Hepatic stellate cell (primary cell): ENCODE measurements around the gene CREB3.

Experiments
- DNase-seq: peaks from one replicate; pipeline ENCODE4 v3.0.0; 2011; ENCODE audit warnings: low spot score

Gene CREB3

DNA sequence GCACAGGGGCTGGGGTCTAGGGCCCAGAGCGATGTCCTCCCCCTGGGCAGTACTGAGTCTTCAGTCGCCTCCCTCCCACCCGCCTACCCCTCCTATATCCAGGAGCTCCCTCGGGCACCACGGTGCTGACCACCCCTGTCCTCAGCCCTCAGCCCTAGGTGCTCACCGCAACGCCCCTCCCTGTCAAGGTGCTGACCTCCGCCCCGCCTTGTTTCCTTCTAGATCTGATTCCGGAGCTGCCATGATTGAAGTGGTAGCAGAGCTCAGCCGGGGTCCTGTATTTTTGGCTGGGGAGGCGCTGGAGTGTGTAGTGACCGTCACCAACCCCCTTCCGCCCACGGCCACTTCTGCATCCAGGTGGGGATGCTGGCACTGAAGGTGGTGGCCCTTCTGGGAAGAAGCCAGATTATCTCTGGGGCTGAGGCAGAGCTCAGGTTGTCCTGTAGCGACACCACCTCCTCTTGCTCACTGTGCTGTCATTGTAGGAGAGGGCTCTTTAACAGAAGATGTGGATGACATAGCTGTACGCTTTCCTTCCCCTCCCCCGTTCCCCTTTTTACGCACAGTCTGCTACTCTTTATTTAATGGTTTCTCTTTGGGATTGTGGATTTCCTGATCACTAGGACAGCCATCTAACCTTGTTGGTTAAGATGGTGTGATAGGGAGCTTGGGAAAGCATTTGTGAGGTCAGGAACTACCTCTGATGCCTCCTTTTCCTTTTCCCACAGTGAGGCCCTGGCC, 17.2 kb downstream of the CREB3 start:
- no peak for DNase-seq

- no peak for DNase-seq
These were observed 17.7 kb downstream of the CREB3 start for GRCh38 chr9:35750256-35750531.

- DNase-seq: no peak
These were observed 21.0 kb downstream of the CREB3 start for GRCh38 chr9:35753466-35753865.

GRCh38 chr9:35754264-35754663, 21.8 kb downstream of the CREB3 start, which contains the start of gene MSMP:
Gene MSMP (minus strand): TSS chr9:35754276. CDS start chr9:35754129, 147 bp downstream.
- no peak for DNase-seq

DNA sequence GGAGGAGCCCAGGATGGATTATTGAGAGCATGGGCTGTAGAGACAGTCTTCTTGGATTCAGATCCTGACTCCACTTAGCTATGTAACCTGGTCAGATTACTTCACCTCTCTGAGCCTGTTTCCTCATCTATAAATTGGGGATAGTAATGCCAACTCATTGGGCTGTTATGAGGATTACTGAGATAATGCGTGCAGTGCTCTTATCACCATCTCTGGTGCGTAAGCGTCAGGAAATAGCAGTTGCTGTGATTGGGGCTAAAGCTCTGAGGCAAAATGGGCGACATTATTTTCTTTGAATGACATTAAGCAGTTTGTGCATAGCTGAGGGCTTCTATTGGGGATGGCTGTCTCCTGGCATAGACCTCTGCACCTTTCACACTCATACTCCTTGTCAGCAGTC, 22.6 kb downstream of the CREB3 start:
- no peak for DNase-seq

GRCh38 chr9:35756275-35757225, 24.1 kb downstream of the CREB3 start:
- DNase-seq: no peak

GRCh38 chr9:35757226-35757891, 24.9 kb downstream of the CREB3 start:
- DNase-seq: no peak

DNA sequence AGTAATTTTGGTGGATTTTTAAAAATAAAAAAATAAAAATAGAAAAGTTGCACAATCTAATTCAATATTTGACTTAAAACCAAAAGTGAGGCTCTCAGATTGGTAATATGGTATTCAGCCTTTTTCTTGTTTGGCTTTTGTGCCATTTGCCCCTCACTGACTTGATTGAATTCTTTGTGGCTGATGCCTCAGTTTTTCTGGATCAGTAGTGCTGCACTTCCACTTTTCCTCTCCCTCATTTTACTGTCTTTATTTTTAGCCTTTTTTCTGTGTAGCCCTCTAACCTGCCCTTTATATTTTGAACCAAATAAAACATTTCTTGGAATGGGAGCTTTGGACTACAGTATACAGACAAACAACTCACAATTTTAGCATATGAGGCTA, 25.4 kb downstream of the CREB3 start:
- no peak for DNase-seq

DNA sequence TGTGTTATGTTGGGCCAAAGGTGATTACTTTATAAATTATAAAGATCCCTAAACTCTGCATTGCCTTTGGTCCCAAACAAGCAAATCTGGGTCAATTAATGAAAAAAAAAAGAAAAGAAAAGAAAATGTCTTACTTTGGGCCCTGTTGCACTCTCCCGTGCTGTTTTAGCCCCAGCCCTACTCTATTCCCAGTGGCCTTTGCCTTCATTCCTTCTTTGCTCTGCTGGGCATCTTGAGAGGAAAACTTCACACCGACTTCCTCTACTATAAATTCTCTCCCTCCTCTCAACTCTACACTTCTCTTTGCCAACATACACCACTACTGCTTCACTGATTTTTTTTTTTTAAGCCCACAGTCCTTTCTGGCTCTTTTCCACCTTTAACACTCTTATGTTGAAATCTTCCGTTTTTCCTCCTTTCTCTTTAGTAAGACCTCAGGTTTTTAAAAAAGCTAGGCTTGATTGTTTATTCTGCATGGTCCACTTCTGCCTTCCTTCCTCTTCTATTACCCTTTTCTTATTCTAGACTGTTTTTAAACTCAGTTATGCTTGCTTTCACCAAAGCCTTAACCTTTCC, 26.1 kb downstream of the CREB3 start:
- no peak for DNase-seq

DNA sequence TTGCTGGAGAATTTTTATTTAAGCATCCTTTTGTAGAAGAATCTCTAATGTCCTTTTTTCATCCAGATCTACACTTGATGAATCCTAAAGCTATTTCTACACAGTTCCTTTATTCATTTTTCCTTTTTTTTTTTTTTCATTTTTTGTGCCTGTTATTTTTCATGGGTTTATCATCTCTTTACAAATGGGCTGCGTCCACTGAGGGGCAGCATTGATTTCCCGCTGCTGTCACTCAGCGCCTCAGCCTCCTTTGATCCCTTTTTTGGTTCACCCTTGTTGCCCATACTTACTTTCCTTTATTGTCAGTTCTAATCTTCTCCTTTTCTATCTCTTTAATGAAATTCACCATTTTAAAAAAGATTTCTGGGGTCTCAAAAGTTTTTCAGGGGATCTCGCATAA, 27.3 kb downstream of the CREB3 start:
- no peak for DNase-seq

DNA sequence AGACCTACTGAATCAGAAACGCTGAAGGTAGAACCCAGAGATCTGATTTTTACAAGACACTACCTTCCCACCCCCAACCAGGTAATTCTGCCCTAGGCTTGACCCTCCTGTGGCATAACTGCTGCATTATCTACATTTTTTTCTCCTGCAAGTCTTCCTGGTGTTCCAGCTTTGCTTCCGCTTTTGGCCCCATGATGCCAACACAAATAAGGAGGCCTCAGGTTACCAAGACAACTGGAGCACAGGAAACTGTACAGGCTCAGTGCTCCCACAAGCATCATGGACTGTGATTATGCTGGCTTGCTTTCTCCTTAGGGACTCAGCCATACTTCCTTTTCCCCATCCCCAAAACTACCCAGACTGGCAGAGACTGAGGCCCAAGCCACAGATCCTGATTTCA, 28.2 kb downstream of the CREB3 start:
- no peak for DNase-seq

GRCh38 chr9:35763181-35763580, 30.7 kb downstream of the CREB3 start:
- DNase-seq: no peak

DNA sequence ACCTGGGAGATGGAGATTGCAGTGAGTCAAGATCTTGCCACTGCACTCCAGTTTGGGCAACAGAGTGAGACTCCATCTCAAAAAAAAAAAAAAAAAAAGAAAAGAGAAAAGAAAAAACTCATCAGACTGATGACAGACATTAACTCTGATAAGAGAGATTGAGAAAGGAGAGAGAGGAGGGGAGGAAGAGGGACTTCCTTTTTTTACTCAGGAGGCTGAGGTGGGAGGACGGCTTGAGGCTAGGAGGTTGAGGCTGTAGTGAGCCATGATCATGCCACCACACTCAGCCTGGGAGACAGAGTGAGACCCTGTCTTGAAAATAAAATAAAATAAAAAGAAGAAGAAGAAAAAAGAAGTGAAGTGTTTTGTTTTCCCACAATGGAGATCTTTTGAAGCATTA, 31.3 kb downstream of the CREB3 start:
- DNase-seq: no peak

DNA sequence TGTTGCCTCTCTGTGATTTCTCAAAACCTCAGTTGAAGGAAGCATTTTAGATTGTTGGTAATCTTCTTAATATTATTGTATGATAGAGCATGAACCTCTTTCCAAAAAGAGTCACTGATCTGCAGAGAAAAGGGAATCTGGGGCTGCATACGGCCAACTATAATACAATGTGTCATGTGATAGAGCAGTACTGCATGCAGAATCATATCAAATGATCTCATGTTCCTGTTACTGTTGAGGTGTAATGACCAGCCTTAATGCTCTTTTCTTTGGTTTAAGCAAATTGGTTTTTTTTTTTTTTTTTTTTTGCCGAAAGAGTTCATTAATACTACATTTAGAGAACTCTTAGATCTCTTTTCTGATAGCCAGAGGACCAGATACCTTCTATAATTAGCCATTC, 34.5 kb downstream of the CREB3 start:
- DNase-seq: no peak

- no peak for DNase-seq
These were observed 35.0 kb downstream of the CREB3 start for GRCh38 chr9:35767458-35767857.

DNA sequence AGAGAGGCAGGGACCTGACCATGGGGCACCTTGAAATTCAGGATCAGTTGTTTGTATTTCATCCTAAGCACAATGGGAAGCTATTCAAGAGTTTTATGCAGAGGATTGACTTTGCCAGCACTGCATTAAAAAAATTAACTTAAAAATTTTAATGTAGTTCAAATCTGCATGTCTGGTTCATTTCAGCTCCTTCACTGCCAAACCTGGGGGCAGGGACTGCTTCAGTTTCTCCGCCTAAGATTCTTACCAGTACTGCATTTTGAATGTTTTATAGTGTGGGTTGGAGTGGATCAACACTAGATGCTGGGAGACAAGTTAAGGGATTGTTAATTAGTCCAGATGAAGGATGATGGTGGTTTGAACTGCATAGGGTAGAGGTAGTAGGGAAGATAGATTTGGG, 37.3 kb downstream of the CREB3 start:
- no peak for DNase-seq

- DNase-seq: no peak
These were observed 38.6 kb downstream of the CREB3 start for GRCh38 chr9:35771075-35771433.

- DNase-seq: no peak
These were observed 39.1 kb downstream of the CREB3 start for GRCh38 chr9:35771534-35771933.

- DNase-seq: no peak
These were observed 39.5 kb downstream of the CREB3 start for GRCh38 chr9:35771943-35772342.

- no peak for DNase-seq
These were observed 42.6 kb downstream of the CREB3 start for GRCh38 chr9:35774907-35775635.

- DNase-seq: no peak
These were observed 43.6 kb downstream of the CREB3 start for GRCh38 chr9:35776018-35776417.

GRCh38 chr9:35778496-35778895, 46.0 kb downstream of the CREB3 start:
- no peak for DNase-seq
